ENCODE measurements around the gene FCER1G.

Gene FCER1G

DNA sequence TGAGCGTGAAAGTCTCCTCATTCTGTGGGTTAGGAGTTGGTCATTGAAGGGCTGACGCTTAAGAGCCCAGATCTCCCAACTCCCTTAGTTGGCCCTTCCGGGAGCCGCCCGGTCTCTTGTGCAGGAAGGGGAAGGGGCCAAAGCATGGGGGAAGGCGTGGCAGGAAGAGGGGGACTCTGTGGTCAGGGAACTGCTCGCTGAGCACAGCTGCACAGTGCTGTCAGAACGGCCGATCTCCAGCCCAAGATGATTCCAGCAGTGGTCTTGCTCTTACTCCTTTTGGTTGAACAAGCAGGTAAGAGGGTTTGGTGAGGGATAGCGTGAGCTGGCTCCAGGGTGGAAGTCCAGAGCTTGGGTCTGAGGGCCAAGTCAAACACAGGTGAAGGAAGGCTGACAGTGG lies at the start of gene FCER1G:
Gene FCER1G, plus strand, starts transcription at position 220 of the 400 bp plus-strand sequence. Its CDS starts 27 bp downstream, at position 247.
- DNase-seq (ENCODE audit: low read depth): no peak

DNA sequence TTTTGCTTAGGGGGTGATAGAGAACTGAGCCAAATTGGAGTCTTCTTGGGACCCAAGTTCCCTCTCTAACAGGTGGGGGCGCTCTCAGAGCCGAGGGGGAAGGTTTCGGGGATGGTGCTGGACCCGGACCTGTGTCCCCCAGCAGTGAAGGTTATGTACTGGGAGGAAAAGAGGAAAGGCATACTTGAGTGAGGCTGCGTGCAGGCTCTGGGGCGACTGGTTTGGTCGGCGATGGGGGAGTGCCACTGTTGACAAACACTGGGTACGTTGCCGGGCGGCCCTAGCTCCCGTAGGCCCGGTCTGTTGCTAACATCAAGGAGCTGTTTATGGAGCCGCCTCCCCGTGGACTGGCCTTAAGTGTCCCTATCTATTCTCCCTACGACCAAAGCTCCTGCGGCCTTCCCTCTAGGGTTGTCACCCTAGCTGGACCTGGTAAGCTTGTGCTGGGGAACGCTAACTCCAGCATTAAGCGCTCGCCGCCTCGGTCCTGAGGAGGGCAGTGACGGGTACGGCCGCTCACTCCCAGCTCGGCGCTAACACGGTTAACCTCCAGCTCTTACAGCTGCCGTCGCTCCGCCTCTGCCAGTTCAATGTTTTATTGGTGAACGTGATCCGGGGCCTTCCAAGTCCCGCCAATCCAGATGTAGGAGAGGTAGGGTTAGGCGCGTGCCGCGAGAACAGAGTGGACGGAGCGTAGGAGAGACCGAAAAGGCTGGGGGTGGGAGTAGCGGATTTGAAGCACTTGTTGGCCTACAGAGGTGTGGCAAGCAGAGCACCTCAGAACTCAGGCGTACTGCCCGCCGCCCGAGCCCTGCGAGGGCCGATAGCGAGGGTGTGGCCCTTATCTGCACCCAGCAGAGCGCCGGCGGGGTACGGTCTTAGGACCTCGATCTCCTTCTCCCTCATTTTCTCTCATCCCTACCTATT lies 49.1 kb upstream of the FCER1G start, which contains the start of gene PPOX:
Gene PPOX, plus strand, starts transcription at position 685 of the 927 bp plus-strand sequence. CDS start 422 bp downstream, outside the sequence.
- DNase-seq (ENCODE audit: low read depth): peak; percentile 83

DNA sequence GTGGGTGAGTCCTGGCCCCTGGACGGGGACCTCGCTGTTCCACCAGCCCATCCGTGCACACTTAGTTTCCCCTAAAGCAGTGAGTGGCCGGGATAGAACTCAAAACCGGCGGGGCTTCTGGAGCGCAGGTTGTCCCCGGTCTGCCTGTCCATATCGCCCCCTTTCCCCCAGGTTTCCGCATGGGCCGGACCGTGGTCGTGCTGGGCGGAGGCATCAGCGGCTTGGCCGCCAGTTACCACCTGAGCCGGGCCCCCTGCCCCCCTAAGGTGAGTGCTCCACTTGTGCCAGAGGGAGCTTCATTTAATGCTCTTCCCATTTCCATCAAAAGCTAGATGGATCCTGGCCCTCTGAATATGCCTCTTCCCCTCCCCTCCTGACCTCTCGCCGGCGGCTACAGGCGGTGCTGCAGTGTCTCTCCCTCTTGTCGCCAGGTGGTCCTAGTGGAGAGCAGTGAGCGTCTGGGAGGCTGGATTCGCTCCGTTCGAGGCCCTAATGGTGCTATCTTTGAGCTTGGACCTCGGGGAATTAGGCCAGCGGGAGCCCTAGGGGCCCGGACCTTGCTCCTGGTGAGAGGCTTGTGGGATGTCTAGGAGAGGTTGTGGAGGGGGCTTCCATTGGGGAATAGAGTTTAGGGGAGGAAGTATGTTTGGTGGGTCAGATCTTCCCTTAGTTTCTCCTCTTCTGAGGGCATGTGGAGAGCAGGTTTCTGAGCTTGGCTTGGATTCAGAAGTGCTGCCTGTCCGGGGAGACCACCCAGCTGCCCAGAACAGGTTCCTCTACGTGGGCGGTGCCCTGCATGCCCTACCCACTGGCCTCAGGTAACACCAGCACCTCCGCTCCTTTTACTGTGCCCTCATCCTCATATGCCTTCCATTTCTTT lies 48.2 kb upstream of the FCER1G start:
- no peak for DNase-seq (ENCODE audit: low read depth)

DNA sequence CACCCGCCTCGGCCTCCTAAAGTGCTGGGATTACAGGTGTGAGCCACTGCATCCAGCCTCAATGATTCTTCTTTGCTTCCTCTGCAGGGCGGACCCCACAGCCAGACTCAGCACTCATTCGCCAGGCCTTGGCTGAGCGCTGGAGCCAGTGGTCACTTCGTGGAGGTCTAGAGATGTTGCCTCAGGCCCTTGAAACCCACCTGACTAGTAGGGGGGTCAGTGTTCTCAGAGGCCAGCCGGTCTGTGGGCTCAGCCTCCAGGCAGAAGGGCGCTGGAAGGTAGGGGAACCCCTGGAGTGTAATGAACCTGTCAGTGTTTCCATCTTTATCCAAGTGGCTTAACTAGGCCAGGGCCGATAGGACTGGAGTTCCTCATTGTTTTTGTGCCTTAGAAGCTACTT lies 46.2 kb upstream of the FCER1G start:
- DNase-seq (ENCODE audit: low read depth): no peak

DNA sequence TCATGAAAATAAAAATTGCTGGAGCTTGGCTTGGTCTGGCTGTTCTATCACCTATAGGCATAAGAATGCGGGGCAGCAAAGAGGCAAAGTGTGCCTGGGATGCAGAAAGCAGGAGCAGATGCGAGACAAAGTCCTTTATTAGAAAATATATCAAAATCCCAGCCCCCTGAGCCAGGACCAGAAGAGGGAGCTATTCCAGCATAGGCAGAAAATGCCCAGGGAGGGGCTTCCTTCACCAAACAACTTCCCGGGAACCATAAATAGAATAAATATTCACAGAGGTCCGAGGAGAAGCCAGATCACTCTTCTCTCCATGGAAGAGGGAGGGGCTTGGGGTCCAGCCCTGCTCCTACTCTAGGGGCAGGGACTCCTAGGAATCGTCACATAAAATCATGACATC lies 43.9 kb upstream of the FCER1G start:
- DNase-seq (ENCODE audit: low read depth): no peak

DNA sequence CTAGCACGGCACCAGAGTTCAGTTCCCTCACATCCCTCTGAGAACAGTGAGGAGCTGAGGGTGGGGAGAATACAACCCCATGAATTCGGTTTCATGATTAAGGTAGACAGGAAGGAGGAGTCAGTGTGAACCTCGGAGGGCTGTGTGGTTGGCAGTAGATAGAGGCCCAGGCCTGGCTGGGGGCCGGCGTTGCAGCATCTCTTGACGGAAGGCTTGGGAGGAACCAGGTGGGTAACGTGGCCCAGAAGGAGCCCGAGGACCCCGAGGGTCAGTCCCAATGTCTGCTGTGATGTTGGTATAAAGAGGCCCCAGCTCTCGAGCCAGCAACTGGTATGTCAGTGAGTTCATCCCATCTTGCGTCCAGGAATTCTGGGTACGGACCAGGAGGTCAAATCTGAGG lies 43.4 kb upstream of the FCER1G start:
- no peak for DNase-seq (ENCODE audit: low read depth)

DNA sequence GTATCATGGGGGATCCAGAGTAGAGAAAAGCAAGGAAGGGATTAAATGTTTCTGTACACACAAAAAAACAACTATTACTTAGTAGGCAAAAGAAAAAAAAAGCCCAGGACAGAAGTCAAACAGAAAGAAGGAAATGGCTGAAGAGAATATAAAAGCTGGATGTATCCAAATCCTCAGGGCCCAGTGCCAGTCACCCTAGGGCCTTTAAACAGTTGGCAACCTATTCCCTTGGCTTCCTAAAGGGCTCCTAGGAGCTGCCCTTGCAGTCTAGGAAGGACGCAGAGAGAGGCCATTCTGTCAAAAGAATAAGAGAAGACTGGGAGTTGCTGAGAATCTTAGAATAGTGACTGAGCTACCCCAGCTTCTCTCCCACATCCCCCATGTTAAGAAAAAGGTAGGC lies 42.7 kb upstream of the FCER1G start:
- no peak for DNase-seq (ENCODE audit: low read depth)

DNA sequence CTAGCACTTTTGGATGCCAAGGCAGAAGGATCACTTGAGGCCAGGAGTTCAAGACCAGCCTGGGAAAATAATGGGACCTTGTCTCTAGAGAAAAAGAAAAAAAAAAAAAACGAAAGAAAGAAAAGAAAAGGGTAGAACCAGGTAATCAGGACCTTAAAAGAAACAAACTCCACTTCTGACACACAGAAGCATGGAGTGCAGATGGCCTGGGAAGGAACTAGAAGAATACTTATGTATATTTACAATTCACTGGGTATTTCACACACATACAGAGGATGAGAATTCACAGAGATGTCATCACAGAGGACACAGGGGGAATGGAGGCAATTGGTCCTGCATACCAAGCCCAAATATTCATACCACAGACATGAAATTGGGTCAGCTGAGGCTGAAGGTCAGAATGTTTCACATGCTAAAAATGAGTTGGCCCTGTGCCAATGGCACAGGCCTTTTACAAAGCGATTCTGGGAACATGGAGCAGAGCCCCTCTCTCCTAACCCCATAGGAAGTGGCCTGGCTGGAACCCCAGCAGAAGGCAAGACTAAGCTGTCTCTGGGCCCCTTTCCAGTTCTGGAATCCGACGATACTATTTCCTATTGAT lies 42.2 kb upstream of the FCER1G start:
- DNase-seq (ENCODE audit: low read depth): no peak

DNA sequence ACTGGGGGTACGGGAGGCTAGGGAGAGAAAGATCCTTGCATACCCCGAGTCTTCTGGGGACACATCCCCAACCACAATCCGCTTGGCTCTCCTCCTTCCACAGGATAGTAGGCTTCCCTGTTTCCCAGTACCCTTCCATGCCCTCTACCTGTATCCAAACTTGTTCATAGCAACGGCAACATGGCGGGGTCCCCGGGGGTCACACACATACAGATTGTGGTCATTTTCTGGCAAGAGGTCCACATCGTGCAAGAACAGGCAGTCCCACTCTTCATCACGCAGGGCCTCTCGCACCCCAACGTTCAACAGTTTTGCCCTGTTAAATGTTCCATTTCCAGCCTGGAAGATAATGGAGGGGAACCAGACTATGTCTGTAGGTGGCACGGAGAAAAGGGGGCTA lies 41.4 kb upstream of the FCER1G start:
- DNase-seq (ENCODE audit: low read depth): no peak

DNA sequence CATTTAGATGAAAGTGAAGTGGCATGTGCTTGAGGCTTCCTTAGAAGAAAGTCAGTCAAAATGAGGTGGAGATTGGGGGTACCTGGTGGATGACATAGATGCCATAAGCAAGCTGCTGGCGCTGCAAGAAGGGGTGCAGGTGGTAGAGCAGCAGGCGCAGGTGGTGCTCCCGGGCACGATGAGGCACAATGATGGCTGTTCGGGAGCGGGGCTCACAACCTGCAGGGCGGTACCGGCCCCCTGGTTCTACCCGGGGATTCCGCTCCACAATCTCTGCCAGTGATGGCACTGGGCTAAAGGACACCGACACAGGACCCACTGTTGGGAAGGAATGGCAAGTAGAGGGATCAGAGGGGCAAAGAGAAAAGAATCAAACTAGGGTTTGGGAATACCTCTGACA lies 40.2 kb upstream of the FCER1G start:
- DNase-seq (ENCODE audit: low read depth): no peak

DNA sequence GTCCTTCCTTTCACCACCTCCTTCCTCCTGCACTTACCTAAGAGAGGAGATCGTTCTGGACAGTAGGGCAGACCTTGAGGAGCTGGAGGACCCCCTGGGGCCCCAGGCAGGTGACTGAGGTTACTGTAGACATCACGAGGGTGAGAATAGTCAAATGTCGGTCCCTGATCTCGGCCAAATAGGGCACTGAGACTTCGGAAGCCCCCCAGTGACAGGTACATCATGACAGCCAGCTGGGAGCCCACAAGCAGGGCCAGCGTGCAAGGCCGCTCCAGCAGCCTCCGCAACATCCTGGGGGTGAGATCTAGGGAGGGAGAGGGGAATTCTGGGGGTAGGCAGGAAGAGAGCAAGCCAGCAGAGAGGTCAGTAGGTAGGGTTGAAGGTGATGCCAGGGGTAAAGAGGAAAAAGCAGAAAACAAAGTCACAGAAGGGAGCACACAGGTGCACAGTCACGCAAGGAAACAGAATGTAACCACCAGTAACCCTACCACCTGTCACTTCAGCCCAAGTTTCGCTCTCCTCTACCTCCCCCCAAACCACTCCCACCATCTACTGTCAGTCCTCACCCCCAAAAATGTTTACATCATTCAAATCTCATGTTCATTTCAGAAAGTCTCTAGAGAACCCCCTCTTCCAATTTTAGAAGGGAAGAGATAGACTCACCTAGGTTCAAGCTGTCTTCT lies 39.2 kb upstream of the FCER1G start:
- no peak for DNase-seq (ENCODE audit: low read depth)

DNA sequence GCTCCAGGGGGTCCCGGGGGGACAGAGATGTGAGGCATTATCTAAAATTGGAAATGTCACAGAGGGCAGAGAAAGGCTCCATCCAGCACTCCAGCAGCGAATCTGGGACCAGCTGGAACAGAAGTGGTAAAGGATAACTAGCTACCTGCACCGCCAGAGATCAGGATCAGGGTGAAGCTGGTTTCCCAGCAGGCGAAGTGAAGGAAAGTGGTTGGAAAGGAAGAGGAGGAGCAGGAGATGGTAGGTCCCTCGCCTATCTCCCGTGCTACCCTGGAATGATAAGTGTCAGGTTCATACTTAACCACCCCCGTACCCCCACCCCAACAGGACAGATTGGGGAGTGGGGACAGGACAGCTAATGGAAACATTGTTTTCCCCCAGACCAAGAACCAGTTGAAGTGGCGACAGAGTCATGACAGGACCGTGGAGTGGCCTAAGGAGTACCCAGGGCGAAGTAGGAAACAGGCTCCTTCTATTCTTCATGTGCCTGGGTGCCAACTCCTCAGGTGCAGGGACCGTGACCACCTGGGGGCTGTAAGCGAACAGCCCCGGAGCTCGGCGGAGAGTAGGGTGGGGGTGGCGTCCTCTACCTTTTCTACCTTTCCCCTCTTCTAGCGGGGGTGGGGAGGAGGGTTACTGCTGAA lies 38.5 kb upstream of the FCER1G start:
- DNase-seq (ENCODE audit: low read depth): no peak

DNA sequence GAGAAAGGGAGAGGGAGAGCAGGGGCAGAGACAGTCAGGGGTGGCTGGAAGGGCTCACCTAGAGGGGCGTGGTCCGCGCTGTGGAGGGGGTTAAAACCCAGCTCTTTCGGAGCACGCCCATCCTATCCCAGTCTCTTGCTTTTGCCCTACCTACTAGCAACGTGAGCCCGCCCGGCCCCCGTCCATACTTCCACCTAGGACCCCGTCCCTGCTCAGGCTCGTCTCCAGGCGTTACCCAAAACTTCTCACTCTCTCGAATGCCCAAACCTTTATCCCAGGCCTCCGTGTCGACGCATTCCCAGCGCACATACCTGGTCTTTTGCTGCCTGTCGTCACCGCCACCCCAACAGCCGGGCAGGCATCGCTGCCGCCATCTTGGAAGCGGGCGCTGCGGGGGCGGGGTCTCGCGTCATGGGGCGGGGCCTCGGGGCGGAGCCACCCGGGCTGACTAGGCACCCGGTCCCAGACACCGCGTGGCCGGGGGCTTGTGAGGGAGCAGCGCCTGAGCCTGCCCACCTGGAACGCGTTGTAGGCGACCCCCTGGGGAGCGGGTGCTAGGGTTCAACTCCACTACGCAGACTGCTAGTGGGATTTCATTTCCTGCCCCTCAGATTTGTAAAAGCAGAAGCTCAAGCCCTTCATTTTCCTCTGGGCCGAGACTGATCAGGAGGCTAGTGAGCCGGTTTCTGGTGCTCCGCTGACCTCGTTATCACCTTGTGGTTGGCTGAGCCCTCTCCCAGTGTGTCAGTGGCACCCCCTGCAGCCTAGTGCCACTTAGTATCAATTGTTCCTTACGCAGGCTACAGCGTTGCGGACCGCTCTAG lies 37.8 kb upstream of the FCER1G start, which contains the start of gene B4GALT3:
Gene B4GALT3, minus strand, starts transcription at position 396 of the 824 bp plus-strand sequence. CDS start 1,447 bp downstream, outside the sequence.
- DNase-seq (ENCODE audit: low read depth): peak; percentile 97

DNA sequence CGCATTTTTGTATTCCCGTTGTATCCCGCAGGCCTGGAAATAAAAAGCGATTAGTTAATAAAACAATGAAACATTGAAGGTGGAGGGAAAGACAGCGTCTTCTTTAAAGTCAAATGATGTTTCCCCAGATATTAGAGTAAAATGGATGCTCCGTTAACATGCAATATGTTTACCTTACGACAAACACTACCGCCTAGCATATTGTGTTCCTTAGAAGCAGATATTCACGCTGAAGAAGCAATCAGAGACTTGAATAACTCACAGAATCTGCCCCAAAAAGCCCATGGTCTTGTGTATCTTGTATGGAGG lies 37.2 kb upstream of the FCER1G start:
- DNase-seq (ENCODE audit: low read depth): no peak

DNA sequence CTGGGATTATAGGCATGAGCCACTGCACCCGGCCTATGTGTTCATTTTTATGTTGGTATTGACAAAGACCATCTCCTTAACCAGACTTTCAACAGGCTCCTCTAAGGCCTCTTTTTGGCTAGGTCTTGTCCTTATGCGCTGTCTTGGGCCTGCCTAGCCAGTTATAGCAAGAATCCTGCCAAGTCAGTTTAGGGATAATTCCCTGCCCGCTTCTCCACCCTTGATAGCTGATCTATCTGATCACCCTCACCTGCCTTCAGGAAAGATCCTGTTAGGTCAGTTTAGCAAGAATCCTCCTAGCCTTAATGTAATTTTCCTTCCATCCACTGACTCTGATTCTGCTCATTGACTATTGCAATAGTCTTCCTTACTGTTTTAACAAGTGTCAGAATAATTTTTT lies 35.4 kb upstream of the FCER1G start:
- DNase-seq (ENCODE audit: low read depth): no peak

DNA sequence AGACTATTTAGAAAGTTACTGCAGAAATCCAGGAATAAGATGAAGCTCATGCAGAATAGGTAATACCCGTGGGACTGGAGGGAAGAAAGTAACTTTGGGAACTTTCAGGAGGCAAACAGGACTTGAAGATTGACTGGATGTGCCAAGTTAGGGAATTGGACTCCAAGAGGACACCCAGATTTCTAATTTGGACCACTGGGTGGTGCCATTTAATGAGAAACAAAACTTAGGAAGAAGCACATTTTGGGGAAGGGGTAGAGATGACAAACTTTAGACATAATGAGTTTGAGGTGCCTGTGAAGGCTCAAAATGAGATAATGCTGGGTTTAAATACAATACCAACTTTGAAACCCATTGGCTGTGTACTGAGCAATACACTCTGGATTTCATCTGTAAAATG lies 34.5 kb upstream of the FCER1G start:
- DNase-seq (ENCODE audit: low read depth): no peak

DNA sequence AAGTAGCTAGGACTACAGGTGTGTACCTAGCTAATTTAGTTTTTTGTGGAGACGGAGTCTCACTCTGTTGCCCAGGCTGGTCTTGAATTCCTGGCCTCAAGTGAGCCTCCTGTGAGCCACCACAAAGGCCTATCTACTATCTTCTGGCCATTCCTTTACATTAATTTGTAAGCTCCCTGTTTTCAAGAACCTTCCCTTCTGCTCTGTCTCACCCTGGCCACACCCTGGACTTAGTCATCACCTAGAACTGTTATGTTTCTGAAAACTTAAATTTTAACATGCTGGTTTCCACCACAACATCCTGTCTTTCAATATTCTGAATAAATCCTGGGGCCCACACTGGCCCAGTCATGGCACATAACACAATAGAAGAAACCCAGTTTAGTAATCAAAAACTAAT lies 32.9 kb upstream of the FCER1G start:
- DNase-seq (ENCODE audit: low read depth): no peak

DNA sequence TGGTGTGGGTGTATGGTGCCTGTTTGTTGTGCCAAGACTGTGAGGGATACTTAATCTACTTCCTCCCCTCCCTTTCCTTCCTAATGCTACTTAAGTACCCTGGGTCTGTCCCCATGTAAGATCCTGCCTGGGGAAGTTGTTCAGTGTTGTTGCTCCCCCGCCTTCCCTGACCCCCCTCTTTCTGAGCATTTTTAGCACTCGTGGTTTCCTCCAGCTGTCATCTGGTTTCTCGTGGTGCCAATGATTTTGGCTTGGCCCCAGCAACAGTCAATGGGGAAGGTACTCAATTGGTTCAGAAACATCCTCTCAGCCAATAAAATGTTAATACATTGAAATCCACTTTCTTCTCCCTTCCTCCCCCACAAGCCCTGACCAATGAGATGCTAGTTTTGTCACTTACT lies 29.8 kb upstream of the FCER1G start:
- peak; percentile 53 for DNase-seq (ENCODE audit: low read depth)

DNA sequence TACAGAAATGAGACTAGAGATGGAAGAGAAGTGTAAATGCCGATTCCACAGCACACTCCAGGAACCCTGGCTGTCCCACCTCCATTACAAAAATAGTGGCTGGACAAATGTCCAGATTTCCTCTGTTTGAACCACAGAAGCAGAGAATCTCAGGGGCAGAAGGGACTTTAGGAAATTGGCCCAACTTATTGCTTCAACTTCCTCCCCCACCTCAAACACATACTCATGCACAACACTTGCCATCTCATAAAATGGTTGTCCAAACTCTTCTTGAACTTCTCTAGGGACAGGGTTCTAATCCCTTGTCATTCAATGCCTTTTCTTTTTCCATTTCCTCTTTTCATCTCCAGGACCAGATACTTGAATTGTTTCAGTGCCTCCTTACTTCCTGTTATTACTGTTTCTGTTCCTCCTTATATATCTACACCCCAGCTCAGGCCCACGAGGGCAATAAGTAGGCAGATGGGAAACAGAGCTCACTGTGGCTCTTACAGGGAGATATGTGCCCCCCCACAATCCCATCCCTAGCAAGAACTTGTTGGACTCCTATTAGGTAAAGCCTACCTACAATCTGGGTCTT lies 29.3 kb upstream of the FCER1G start:
- no peak for DNase-seq (ENCODE audit: low read depth)

DNA sequence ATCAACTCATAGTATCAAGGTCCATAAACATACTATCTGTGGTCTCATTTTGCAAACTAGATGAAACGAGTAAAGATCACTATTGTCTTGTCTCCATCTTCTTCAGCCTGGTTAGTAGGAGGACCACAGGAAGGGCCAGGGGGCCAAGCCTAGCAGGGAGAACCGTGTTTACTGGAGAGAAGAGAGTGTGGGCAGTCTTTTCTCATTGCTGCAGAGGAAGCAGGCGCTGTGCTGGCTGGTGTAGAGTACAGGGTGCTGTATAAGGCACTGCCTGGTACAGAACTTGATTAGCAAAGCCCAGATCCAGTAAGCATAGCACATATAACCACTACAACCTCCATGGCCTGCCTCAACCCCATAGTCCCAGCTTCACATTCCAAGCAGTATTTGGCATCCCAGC lies 27.8 kb upstream of the FCER1G start:
- no peak for DNase-seq (ENCODE audit: low read depth)
